ENCODE results near the gene ATP8B4. TPM values are rescaled to one million over a fixed set of nuclear protein-coding genes. Genes with fewer than 3 reads are reported as not detected.

ATP8B4 gene
- total RNA-seq, 1 experiment from 2014 or later = 0.24 TPM

GRCh38 chr15:49870472-49870871, 248.6 kb downstream of the ATP8B4 start:
- no peak overlapping the region for H3K27ac Mint-ChIP-seq (ENCODE audit: unreplicated experiment)
- TF ChIP-seq CTCF (IDR thresholded peaks at IDR 0.05; ENCODE audit: unreplicated experiment) = no peak

GRCh38 chr15:49868348-49868747, 250.7 kb downstream of the ATP8B4 start:
- Mint-ChIP-seq H3K4me1 (ENCODE audit: low read depth, unreplicated experiment) (no peaks in the 10 kb centered on the region), H3K4me3 (ENCODE audit: low read depth, unreplicated experiment) (no peak overlapping the region), H3K27me3 (ENCODE audit: unreplicated experiment) (no peaks in the 10 kb centered on the region), H3K36me3 (ENCODE audit: insufficient read depth, unreplicated experiment) (no peaks in the 10 kb centered on the region), H3K27ac (ENCODE audit: unreplicated experiment) (no peak overlapping the region), H3K9me3 (ENCODE audit: low read depth, unreplicated experiment) (no peaks in the 10 kb centered on the region)
- intact Hi-C loops (cut with micrococcal nuclease; ENCODE audit: unreplicated experiment) = no loop called here
- no TSS peak for BruUV-seq (replicated peaks)
- DNase-seq = no peak
- no peak for TF ChIP-seq CTCF (IDR thresholded peaks at IDR 0.05; ENCODE audit: unreplicated experiment)
- CTCF ChIA-PET = no interaction called here

More at GRCh38 chr15:49870472-49870871, 248.6 kb downstream of the ATP8B4 start:
- H3K4me3 Mint-ChIP-seq (ENCODE audit: low read depth, unreplicated experiment) = no peak overlapping the region
- CTCF ChIA-PET = no interaction called here
- no peaks in the 10 kb centered on the region for H3K9me3 Mint-ChIP-seq (ENCODE audit: low read depth, unreplicated experiment)
- no peaks in the 10 kb centered on the region for H3K36me3 Mint-ChIP-seq (ENCODE audit: insufficient read depth, unreplicated experiment)
- no peaks in the 10 kb centered on the region for H3K4me1 Mint-ChIP-seq (ENCODE audit: low read depth, unreplicated experiment)
- intact Hi-C loops (cut with micrococcal nuclease; ENCODE audit: unreplicated experiment) = loop anchor here (10.0 kb wide), 1 partner anchor 274 kb away; no protein-coding TSS in a partner anchor
- BruUV-seq (replicated peaks) = no TSS peak
- peaks cover 12% of the 10 kb centered on the region for H3K27me3 Mint-ChIP-seq (ENCODE audit: unreplicated experiment)
- DNase-seq = no peak

GRCh38 chr15:49865925-49866757, 252.9 kb downstream of the ATP8B4 start:
- peak; percentile 9 for DNase-seq
- no TSS peak for BruUV-seq (replicated peaks)
- TF ChIP-seq CTCF (IDR thresholded peaks at IDR 0.05; ENCODE audit: unreplicated experiment) = no peak
- H3K27ac Mint-ChIP-seq (ENCODE audit: unreplicated experiment) = no peak overlapping the region
- intact Hi-C loops (cut with micrococcal nuclease; ENCODE audit: unreplicated experiment) = no loop called here
- H3K4me3 Mint-ChIP-seq (ENCODE audit: low read depth, unreplicated experiment) = no peak overlapping the region
- no peaks in the 10 kb centered on the region for H3K36me3 Mint-ChIP-seq (ENCODE audit: insufficient read depth, unreplicated experiment)
- H3K4me1 Mint-ChIP-seq (ENCODE audit: low read depth, unreplicated experiment) = no peaks in the 10 kb centered on the region
- CTCF ChIA-PET = interaction anchor here (0.9 kb wide), 1 partner anchor 279 kb away, joined by 3 read pairs; no protein-coding TSS in a partner anchor
- no peaks in the 10 kb centered on the region for H3K27me3 Mint-ChIP-seq (ENCODE audit: unreplicated experiment)
- H3K9me3 Mint-ChIP-seq (ENCODE audit: low read depth, unreplicated experiment) = no peaks in the 10 kb centered on the region

- Mint-ChIP-seq H3K9me3 (ENCODE audit: low read depth, unreplicated experiment) (no peaks in the 10 kb centered on the region), H3K27ac (ENCODE audit: unreplicated experiment) (no peak overlapping the region), H3K27me3 (ENCODE audit: unreplicated experiment) (no peaks in the 10 kb centered on the region), H3K4me3 (ENCODE audit: low read depth, unreplicated experiment) (no peak overlapping the region), H3K36me3 (ENCODE audit: insufficient read depth, unreplicated experiment) (no peaks in the 10 kb centered on the region), H3K4me1 (ENCODE audit: low read depth, unreplicated experiment) (no peaks in the 10 kb centered on the region)
- no TSS peak for BruUV-seq (replicated peaks)
- intact Hi-C loops (cut with micrococcal nuclease; ENCODE audit: unreplicated experiment) = no loop called here
- no peak for DNase-seq
- TF ChIP-seq CTCF (IDR thresholded peaks at IDR 0.05; ENCODE audit: unreplicated experiment) = no peak
- CTCF ChIA-PET = no interaction called here
These were observed 254.8 kb downstream of the ATP8B4 start for GRCh38 chr15:49864251-49864650.

All from Calu3 (cell line).